DOHH2 (cell line): ENCODE data around the gene AXDND1.
"Not testable (repeated sequence)": the region's sequence is repeated elsewhere in the genome, so short reads cannot be mapped to it uniquely, and the experiment has no call there.

Experiments used
- H3F3A ChIP-seq: fragments of 200-600 bp; sonication (generic), shearing (Covaris generic); 2 replicates; pipeline ENCODE4 v1.6.0; 2016; ENCODE audit warnings: antibody characterized with exemption, mild to moderate bottlenecking; ENCODE audit not compliant: control insufficient read depth, insufficient read depth
- H3K27ac ChIP-seq: fragments of 200-600 bp; sonication (generic); 2 replicates; pipeline ENCODE4 v1.5.1; 2014; ENCODE audit warnings: low read depth, mild to moderate bottlenecking, low read length, moderate library complexity
- H3K27me3 ChIP-seq: fragments of 200-600 bp; sonication (generic); 2 replicates; pipeline ENCODE4 v1.6.1; 2014; ENCODE audit warnings: mild to moderate bottlenecking, low read length, mixed read lengths; ENCODE audit not compliant: control insufficient read depth
- H3K36me3 ChIP-seq: fragments of 200-600 bp; sonication (generic); 2 replicates; pipeline ENCODE4 v1.6.1; 2014; ENCODE audit warnings: mild to moderate bottlenecking, low read length, moderate library complexity, mixed read lengths; ENCODE audit not compliant: control insufficient read depth
- H3K4me1 ChIP-seq: fragments of 200-600 bp; sonication (generic); 2 replicates; pipeline ENCODE4 v1.6.1; 2014; ENCODE audit warnings: mild to moderate bottlenecking, low read length, mixed read lengths; ENCODE audit not compliant: control insufficient read depth
- H3K4me2 ChIP-seq: fragments of 200-600 bp; sonication (generic); 2 replicates; pipeline ENCODE4 v1.6.0; 2014; ENCODE audit warnings: mild to moderate bottlenecking, low read length, moderate library complexity
- H3K4me3 ChIP-seq: fragments of 200-600 bp; sonication (generic); 2 replicates; pipeline ENCODE4 v1.5.1; 2014; ENCODE audit warnings: mild to moderate bottlenecking, low read length, mixed read lengths
- H3K79me2 ChIP-seq: fragments of 200-600 bp; sonication (generic); 2 replicates; pipeline ENCODE4 v1.6.1; 2014; ENCODE audit warnings: mild to moderate bottlenecking, low read length, mixed read lengths; ENCODE audit not compliant: control insufficient read depth
- H3K9me2 ChIP-seq: fragments of 200-600 bp; sonication (generic); replicated peaks from 2 replicates; pipeline ENCODE4 v1.6.1; 2014; ENCODE audit warnings: mild to moderate bottlenecking, low read length, mixed read lengths; ENCODE audit not compliant: control insufficient read depth
- H3K9me3 ChIP-seq: fragments of 200-600 bp; sonication (generic); 2 replicates; pipeline ENCODE4 v1.6.1; 2014; ENCODE audit warnings: antibody characterized with exemption, low read length, mixed read lengths; ENCODE audit not compliant: control insufficient read depth, insufficient read depth
- H4K20me1 ChIP-seq: fragments of 200-600 bp; sonication (generic); 2 replicates; pipeline ENCODE4 v1.6.0; 2014; ENCODE audit warnings: low read depth, mild to moderate bottlenecking, antibody characterized with exemption, low read length, moderate library complexity; ENCODE audit not compliant: control insufficient read depth, insufficient read depth
- EZH2phosphoT487 ChIP-seq: fragments of 200-600 bp; sonication (generic); IDR thresholded peaks from 2 replicates; pipeline ENCODE4 v1.6.1; 2017; ENCODE audit warnings: borderline replicate concordance, mild to moderate bottlenecking, antibody characterized with exemption, low read length, moderate library complexity, mixed read lengths
- TF ChIP-seq, protein P1 (sequence below): fragments of 200-600 bp; sonication (generic); IDR thresholded peaks from one replicate; pipeline ENCODE4 v1.5.1; 2014; ENCODE audit warnings: antibody characterized with exemption, mild to moderate bottlenecking, low read depth, low read length; ENCODE audit not compliant: poor library complexity, severe bottlenecking

The AXDND1 gene

DNA sequence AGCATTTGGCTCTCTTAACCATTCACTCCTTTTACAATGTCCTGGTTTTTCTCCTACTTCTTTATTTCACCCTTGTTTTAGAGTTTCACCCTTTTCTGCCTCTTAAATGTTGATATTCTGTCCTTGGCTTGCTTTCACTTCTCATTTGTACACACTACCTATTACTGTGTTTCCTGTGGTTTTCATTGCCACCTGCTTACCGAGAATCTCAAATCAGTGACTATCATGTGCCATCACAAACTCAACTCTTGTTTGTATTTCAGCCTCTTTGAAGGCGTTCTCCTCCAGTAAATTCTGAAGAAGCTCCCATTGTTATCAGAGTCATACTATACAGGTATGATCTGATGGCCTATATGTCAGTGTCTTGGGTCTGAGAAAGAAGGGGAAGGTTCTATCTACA, 144.3 kb downstream of the AXDND1 start:
- Histone ChIP-seq H4K20me1 (no peaks in the 10 kb centered on the region), H3K4me3 (no peak overlapping the region), H3K9me3 (no peaks in the 10 kb centered on the region), H3K27ac (no peak overlapping the region), H3K79me2 (no peaks in the 10 kb centered on the region), H3K9me2 (no peaks in the 10 kb centered on the region), H3K4me2 (peak overlapping the region; percentile 29), H3K4me1 (peaks cover 9% of the 10 kb centered on the region), H3K36me3 (no peaks in the 10 kb centered on the region), H3K27me3 (no peaks in the 10 kb centered on the region; the same call in 1 of the 2 replicates), H3F3A (0 out of 2 replicates have a peak, but pooled peaks cover 3% of the 10 kb centered on the region)
- no peak for TF ChIP-seq EZH2phosphoT487
- TF ChIP-seq, protein P1, sequence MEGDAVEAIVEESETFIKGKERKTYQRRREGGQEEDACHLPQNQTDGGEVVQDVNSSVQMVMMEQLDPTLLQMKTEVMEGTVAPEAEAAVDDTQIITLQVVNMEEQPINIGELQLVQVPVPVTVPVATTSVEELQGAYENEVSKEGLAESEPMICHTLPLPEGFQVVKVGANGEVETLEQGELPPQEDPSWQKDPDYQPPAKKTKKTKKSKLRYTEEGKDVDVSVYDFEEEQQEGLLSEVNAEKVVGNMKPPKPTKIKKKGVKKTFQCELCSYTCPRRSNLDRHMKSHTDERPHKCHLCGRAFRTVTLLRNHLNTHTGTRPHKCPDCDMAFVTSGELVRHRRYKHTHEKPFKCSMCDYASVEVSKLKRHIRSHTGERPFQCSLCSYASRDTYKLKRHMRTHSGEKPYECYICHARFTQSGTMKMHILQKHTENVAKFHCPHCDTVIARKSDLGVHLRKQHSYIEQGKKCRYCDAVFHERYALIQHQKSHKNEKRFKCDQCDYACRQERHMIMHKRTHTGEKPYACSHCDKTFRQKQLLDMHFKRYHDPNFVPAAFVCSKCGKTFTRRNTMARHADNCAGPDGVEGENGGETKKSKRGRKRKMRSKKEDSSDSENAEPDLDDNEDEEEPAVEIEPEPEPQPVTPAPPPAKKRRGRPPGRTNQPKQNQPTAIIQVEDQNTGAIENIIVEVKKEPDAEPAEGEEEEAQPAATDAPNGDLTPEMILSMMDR: no peak

DNA sequence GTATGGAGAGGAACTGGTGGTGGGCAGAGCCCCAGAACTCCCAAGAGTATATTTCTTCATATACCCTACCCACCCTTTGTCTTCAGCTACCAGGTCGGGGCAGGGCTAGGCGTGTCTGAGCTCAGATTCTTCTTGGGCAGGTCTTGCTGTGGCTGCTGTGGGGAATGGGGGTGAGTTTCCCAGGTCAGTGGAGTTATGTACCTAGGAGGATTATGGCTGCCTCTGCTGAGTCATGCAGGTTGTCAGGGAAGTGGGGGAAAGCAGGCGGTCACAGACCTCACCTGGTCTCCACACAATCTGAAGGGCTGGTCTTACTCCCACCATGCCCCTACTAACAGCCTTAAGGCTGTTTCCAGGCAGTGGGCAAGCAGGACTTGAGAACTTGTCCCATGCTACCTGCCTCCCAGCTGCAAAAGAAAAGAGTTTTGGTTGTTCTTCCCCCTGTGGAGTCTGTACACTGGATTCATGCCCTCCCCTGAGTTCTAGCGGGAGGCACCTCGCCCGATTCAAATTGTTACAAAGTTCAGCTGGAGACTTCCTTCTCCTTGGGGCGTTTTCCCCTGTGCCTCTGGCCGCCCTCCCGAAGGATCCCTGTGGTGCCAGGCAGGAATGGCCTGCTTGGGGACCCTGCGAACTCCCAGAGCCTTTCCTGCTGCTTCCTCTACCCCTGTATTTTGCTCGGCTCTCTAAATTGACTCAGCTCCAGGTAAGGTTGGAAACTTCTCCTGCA, 151.4 kb downstream of the AXDND1 start:
- no peak overlapping the region for H3K27ac ChIP-seq
- TF ChIP-seq, protein P1: no peak
- no peak for TF ChIP-seq EZH2phosphoT487
- no peak overlapping the region for H3K4me3 ChIP-seq
- H3K9me3 ChIP-seq: no peaks in the 10 kb centered on the region
- no peaks in the 10 kb centered on the region for H3F3A ChIP-seq
- no peaks in the 10 kb centered on the region for H3K36me3 ChIP-seq
- no peaks in the 10 kb centered on the region for H4K20me1 ChIP-seq
- H3K4me2 ChIP-seq: no peak overlapping the region
- H3K79me2 ChIP-seq: no peaks in the 10 kb centered on the region
- H3K4me1 ChIP-seq: no peaks in the 10 kb centered on the region
- no peaks in the 10 kb centered on the region for H3K9me2 ChIP-seq
- H3K27me3 ChIP-seq: no peaks in the 10 kb centered on the region

- not testable (repeated sequence) for H3K4me3 ChIP-seq, H3K4me1 ChIP-seq, H3K9me2 ChIP-seq, H3K9me3 ChIP-seq, H3K4me2 ChIP-seq, H3F3A ChIP-seq, H3K27me3 ChIP-seq, H4K20me1 ChIP-seq, H3K27ac ChIP-seq, H3K36me3 ChIP-seq, H3K79me2 ChIP-seq
Measured at GRCh38 chr1:179518544-179518943, 152.8 kb downstream of the AXDND1 start.

GRCh38 chr1:179529482-179530195, 163.9 kb downstream of the AXDND1 start:
- H3K9me2 ChIP-seq: no peaks in the 10 kb centered on the region
- H3K9me3 ChIP-seq: no peaks in the 10 kb centered on the region
- H4K20me1 ChIP-seq: no peaks in the 10 kb centered on the region
- H3K79me2 ChIP-seq: no peaks in the 10 kb centered on the region
- H3K27ac ChIP-seq: no peak overlapping the region
- H3K4me2 ChIP-seq: no peak overlapping the region
- no peaks in the 10 kb centered on the region for H3K36me3 ChIP-seq
- no peaks in the 10 kb centered on the region for H3F3A ChIP-seq
- H3K27me3 ChIP-seq: no peaks in the 10 kb centered on the region
- H3K4me3 ChIP-seq: no peak overlapping the region
- TF ChIP-seq, protein P1: no peak
- no peak for TF ChIP-seq EZH2phosphoT487
- H3K4me1 ChIP-seq: no peaks in the 10 kb centered on the region
